ENCODE results near the gene JUN. TPM values are rescaled to one million over a fixed set of nuclear protein-coding genes. Genes with fewer than 3 reads are reported as not detected.

The JUN gene
- total RNA-seq, 2 donors from 2014 or later = 1,878 to 2,007 TPM

DNA sequence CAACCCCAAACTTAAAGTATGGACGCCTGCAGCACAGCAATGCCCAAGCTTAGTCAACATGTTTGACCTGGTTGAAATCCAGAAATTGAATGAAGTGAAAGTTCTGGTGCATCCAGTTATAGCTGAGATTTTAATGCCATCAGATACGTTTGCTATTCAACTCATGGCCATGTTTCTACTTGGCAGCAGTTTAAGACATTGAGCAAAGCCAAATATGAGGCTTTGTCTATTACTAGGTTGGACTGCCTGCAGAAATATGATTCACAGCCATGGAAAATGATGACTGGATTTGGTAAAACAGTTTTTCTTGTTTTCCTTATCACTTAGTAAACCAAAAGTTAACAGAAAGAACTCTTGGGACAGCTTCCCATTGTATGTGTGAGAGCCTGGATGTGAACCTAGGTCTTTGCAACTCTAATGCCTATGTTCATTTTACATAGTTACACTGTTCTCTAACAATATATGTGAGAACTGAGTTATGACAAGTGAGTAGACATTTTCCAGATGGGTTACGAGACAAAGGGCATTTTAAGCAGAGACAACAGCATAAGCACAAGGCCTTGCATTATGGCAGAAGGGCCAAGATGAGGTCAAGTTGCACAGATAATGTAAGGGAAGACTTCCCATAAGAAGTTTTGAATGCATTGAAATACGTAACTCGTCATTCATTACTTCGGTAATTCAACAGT, 51.6 kb downstream of the JUN start:
- no peak overlapping the region for H3K4me3 Mint-ChIP-seq
- peaks cover 10% of the 10 kb centered on the region for H3K4me1 Mint-ChIP-seq
- no peaks in the 10 kb centered on the region for H3K9me3 ChIP-seq (ENCODE audit: control insufficient read depth, low read length, poor library complexity, severe bottlenecking)
- no peaks in the 10 kb centered on the region for H3K36me3 Mint-ChIP-seq (ENCODE audit: low read depth)
- peaks cover 6% of the 10 kb centered on the region for H3K27me3 Mint-ChIP-seq
- no peak for DNase-seq
- ATAC-seq = no peak
- H3K27ac Mint-ChIP-seq = no peak overlapping the region

Other genes starting within 250 kb of the JUN start
- 10 to 100 TPM; 27.1 to 29.8 TPM for gene OMA1, start 237.3 kb downstream of the JUN start, total RNA-seq
- gene TACSTD2, start 206.8 kb downstream of the JUN start, total RNA-seq = under 1 TPM in 1 of 2 donors, not detected in 1; 0.23 TPM
- gene MYSM1, start 84.0 kb downstream of the JUN start, total RNA-seq = 10 to 100 TPM; 54.1 to 63.7 TPM

Measured in T-helper 17 cell (primary cell).